A204.1 (cell line): ENCODE results near the gene KRT78.
"Not testable (repeated sequence)": the region's sequence is repeated elsewhere in the genome, so short reads cannot be mapped to it uniquely, and the experiment has no call there.

Experiments used
- FAIRE-seq: peaks from 2 replicates; lab custom pipeline; 2012; peaks lifted over from hg19 to GRCh38; lab: Jason Lieb, UNC

KRT78 gene

GRCh38 chr12:52795694-52796428 lies 52.9 kb downstream of the KRT78 start, which contains the start of gene KRT3:
Gene KRT3 (minus strand): TSS chr12:52796117. CDS start chr12:52796042, 75 bp downstream.
- FAIRE-seq = no peak

- not testable (repeated sequence) for FAIRE-seq
These were observed 53.5 kb downstream of the KRT78 start for GRCh38 chr12:52795332-52795674.

GRCh38 chr12:52794479-52795331 lies 54.1 kb downstream of the KRT78 start:
- no peak for FAIRE-seq

- FAIRE-seq = no peak
These were observed 56.4 kb downstream of the KRT78 start for GRCh38 chr12:52792185-52793029.

- no peak for FAIRE-seq
These were observed 57.3 kb downstream of the KRT78 start for GRCh38 chr12:52791271-52792184.

- no peak for FAIRE-seq
These were observed 58.1 kb downstream of the KRT78 start for GRCh38 chr12:52790427-52791270.

- FAIRE-seq = no peak
These were observed 59.0 kb downstream of the KRT78 start for GRCh38 chr12:52789637-52790426.

GRCh38 chr12:52788876-52789636 lies 59.7 kb downstream of the KRT78 start:
- no peak for FAIRE-seq

GRCh38 chr12:52788192-52788875 lies 60.5 kb downstream of the KRT78 start:
- FAIRE-seq = no peak
